ENCODE measurements around the gene CGREF1. TPM values are rescaled to one million over a fixed set of nuclear protein-coding genes. Genes with fewer than 3 reads are reported as not detected.

CGREF1 gene
- total RNA-seq, 4 donors from 2014 or later, result 4.0 to 8.5 (median 6.2) TPM

DNA sequence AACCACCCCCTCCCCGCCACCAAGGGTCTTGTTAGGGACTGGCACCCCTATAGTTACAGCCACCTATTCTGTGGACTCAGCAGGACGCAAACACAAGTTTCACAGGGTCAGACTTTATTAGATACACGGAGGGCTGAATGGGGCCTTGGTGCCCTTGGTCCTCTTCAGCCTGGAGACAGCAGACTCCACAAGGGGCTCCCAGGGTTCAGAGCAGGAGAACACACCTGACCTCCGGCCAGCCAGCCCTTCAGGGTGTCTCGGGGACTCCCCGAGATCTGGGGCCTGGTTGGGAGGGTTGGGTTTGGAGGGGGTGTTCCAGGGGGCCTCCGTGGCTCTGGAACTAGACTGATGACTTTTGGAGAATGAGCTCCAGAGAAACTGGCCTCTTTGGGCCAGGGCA lies 17.8 kb upstream of the CGREF1 start:
- TF ChIP-seq, protein P1, sequence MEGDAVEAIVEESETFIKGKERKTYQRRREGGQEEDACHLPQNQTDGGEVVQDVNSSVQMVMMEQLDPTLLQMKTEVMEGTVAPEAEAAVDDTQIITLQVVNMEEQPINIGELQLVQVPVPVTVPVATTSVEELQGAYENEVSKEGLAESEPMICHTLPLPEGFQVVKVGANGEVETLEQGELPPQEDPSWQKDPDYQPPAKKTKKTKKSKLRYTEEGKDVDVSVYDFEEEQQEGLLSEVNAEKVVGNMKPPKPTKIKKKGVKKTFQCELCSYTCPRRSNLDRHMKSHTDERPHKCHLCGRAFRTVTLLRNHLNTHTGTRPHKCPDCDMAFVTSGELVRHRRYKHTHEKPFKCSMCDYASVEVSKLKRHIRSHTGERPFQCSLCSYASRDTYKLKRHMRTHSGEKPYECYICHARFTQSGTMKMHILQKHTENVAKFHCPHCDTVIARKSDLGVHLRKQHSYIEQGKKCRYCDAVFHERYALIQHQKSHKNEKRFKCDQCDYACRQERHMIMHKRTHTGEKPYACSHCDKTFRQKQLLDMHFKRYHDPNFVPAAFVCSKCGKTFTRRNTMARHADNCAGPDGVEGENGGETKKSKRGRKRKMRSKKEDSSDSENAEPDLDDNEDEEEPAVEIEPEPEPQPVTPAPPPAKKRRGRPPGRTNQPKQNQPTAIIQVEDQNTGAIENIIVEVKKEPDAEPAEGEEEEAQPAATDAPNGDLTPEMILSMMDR (IDR thresholded peaks at IDR 0.05; ENCODE audit: low read depth), result no peak

DNA sequence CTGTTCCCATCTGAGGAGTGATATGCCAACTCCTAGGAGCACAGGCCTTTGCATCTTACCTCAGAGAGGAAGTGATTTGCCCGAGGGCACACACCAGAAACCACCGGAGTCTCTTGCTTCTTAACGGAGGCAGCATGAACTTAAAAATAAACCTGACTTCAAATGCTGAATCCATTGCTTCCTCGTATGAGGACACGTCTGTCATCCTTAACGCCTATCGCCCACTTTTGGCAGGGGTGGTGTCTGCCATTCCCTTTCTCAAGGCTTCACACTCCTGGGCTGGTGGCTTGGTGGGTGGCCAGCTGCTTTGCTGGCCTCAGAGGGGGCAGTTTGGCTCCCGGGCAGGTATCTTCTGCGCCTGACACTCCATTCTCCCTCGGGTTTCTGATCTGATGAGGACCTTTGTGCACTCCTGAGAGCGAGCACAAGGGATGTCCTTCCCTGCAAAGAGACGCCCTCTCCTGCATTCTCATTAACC lies 16.6 kb upstream of the CGREF1 start:
- TF ChIP-seq, protein P1 (IDR thresholded peaks at IDR 0.05; ENCODE audit: low read depth), result no peak

DNA sequence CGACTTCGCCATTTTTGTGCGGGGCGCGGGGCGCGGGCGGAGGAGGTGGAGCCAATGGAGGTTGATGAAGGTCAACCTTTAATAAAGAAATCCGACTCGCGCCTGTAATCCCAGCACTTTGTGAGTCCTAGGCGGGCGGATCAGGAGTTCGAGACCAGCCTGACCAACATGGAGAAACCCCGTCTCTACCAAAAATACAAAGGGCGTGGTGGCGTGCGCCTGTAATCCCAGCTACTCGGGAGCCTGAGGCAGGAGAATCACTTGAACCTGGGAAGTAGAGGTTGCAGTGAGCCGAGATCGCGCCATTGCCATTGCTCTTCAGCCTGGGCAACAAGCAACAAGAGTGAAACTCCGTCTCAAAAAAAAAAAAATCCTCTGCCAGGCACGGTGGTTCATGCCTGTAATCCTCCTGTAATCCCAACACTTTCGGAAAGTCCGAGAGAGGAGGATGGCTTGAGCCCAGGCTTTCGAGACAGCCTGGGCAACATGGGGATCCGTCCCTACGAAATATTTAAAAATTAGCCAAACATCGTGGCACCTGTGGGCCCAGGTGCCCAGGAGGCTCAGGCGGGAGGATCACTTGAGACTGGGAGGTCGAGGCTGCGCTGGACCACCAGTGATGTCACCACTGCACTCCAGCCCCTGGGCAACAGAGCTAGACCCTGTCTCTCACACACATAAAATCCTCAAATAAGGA lies 16.0 kb upstream of the CGREF1 start:
- TF ChIP-seq, protein P1 (IDR thresholded peaks at IDR 0.05; ENCODE audit: low read depth), result no peak

GRCh38 chr2:27133905-27134780 lies 15.2 kb upstream of the CGREF1 start, which contains the start of gene PREB:
Gene PREB, minus strand, starts transcription at chr2:27134636. Its CDS starts 215 bp downstream, at chr2:27134421.
- TF ChIP-seq, protein P1 (IDR thresholded peaks at IDR 0.05; ENCODE audit: low read depth), result no peak

- TF ChIP-seq, protein P1 (IDR thresholded peaks at IDR 0.05; ENCODE audit: low read depth), result no peak
These were observed 14.4 kb upstream of the CGREF1 start for GRCh38 chr2:27133195-27133875.

- TF ChIP-seq, protein P1 (IDR thresholded peaks at IDR 0.05; ENCODE audit: low read depth), result no peak
These were observed 12.5 kb upstream of the CGREF1 start for GRCh38 chr2:27131429-27131828.

All from subcutaneous adipose tissue (tissue), 4 donors.